ENCODE measurements around the gene AVEN. TPM values are rescaled to one million over a fixed set of nuclear protein-coding genes. Genes with fewer than 3 reads are reported as not detected.
"Not testable (repeated sequence)": the region's sequence is repeated elsewhere in the genome, so short reads cannot be mapped to it uniquely, and the experiment has no call there.

The AVEN gene
- total and polyA plus RNA-seq, 4 donors: 8.1 to 21.8 (median 17.1) TPM

- no peak overlapping the region for H3K4me3 ChIP-seq (ENCODE audit: low read depth, low read length)
- no peaks in the 10 kb centered on the region for H3K27me3 ChIP-seq (ENCODE audit: control insufficient read depth, insufficient read depth, low read length)
- no peak for DNase-seq (ENCODE audit: low read depth in 4 of 6, low spot score in 6 of 6)
- WGBS (ENCODE audit: insufficient coverage): no CpG with 5 or more reads among the region's 1 CpG
- peaks cover 3% of the 10 kb centered on the region for H3K4me1 ChIP-seq (ENCODE audit: control insufficient read depth, insufficient read depth, low read length)
- H3K27ac ChIP-seq (ENCODE audit: low read depth, low read length): no peak overlapping the region
- no peaks in the 10 kb centered on the region for H3K36me3 ChIP-seq (ENCODE audit: control insufficient read depth, insufficient read depth, low read length)
- H3K9me3 ChIP-seq (ENCODE audit: control insufficient read depth, insufficient read depth, low read length): no peaks in the 10 kb centered on the region
These were observed 25.4 kb upstream of the AVEN start for GRCh38 chr15:34064438-34064837.

GRCh38 chr15:34059946-34060345 lies 20.9 kb upstream of the AVEN start:
- Histone ChIP-seq H3K4me1 (ENCODE audit: control insufficient read depth, insufficient read depth, low read length) (peaks cover 3% of the 10 kb centered on the region), H3K36me3 (ENCODE audit: control insufficient read depth, insufficient read depth, low read length) (no peaks in the 10 kb centered on the region), H3K9me3 (ENCODE audit: control insufficient read depth, insufficient read depth, low read length) (no peaks in the 10 kb centered on the region), H3K27me3 (ENCODE audit: control insufficient read depth, insufficient read depth, low read length) (no peaks in the 10 kb centered on the region), H3K4me3 (ENCODE audit: low read depth, low read length) (no peak overlapping the region), H3K27ac (ENCODE audit: low read depth, low read length) (no peak overlapping the region)
- 77% methylated on average over 3 of the region's 3 CpGs for WGBS (ENCODE audit: insufficient coverage)
- DNase-seq (ENCODE audit: low read depth in 4 of 6, low spot score in 6 of 6): no peak

GRCh38 chr15:34059476-34059875 lies 20.5 kb upstream of the AVEN start:
- no peak overlapping the region for H3K4me3 ChIP-seq (ENCODE audit: low read depth, low read length)
- DNase-seq (ENCODE audit: low read depth in 4 of 6, low spot score in 6 of 6): no peak
- no peak overlapping the region for H3K27ac ChIP-seq (ENCODE audit: low read depth, low read length)
- H3K27me3 ChIP-seq (ENCODE audit: control insufficient read depth, insufficient read depth, low read length): no peaks in the 10 kb centered on the region
- H3K36me3 ChIP-seq (ENCODE audit: control insufficient read depth, insufficient read depth, low read length): no peaks in the 10 kb centered on the region
- WGBS (ENCODE audit: insufficient coverage): 76% methylated on average over 2 of the region's 2 CpGs
- H3K4me1 ChIP-seq (ENCODE audit: control insufficient read depth, insufficient read depth, low read length): peaks cover 3% of the 10 kb centered on the region
- no peaks in the 10 kb centered on the region for H3K9me3 ChIP-seq (ENCODE audit: control insufficient read depth, insufficient read depth, low read length)

GRCh38 chr15:34056911-34057310 lies 17.9 kb upstream of the AVEN start:
- Histone ChIP-seq H3K36me3 (ENCODE audit: control insufficient read depth, insufficient read depth, low read length) (no peaks in the 10 kb centered on the region), H3K4me1 (ENCODE audit: control insufficient read depth, insufficient read depth, low read length) (no peaks in the 10 kb centered on the region)
- WGBS (ENCODE audit: insufficient coverage): 80% methylated on average over 1 of the region's 5 CpGs

GRCh38 chr15:34055868-34056595 lies 17.0 kb upstream of the AVEN start:
- H3K27me3 ChIP-seq (ENCODE audit: control insufficient read depth, insufficient read depth, low read length): no peaks in the 10 kb centered on the region
- H3K9me3 ChIP-seq (ENCODE audit: control insufficient read depth, insufficient read depth, low read length): no peaks in the 10 kb centered on the region
- WGBS (ENCODE audit: insufficient coverage): no CpG with 5 or more reads among the region's 3 CpGs
- H3K4me3 ChIP-seq (ENCODE audit: low read depth, low read length): no peak overlapping the region
- no peak for DNase-seq (ENCODE audit: low read depth in 4 of 6, low spot score in 6 of 6)
- no peaks in the 10 kb centered on the region for H3K36me3 ChIP-seq (ENCODE audit: control insufficient read depth, insufficient read depth, low read length)
- no peak overlapping the region for H3K27ac ChIP-seq (ENCODE audit: low read depth, low read length)
- no peaks in the 10 kb centered on the region for H3K4me1 ChIP-seq (ENCODE audit: control insufficient read depth, insufficient read depth, low read length)

More at GRCh38 chr15:34056911-34057310, 17.9 kb upstream of the AVEN start:
- no peak overlapping the region for H3K27ac ChIP-seq (ENCODE audit: low read depth, low read length)
- DNase-seq (ENCODE audit: low read depth in 4 of 6, low spot score in 6 of 6): no peak
- H3K4me3 ChIP-seq (ENCODE audit: low read depth, low read length): no peak overlapping the region
- H3K27me3 ChIP-seq (ENCODE audit: control insufficient read depth, insufficient read depth, low read length): no peaks in the 10 kb centered on the region
- H3K9me3 ChIP-seq (ENCODE audit: control insufficient read depth, insufficient read depth, low read length): no peaks in the 10 kb centered on the region

- Histone ChIP-seq H3K36me3 (ENCODE audit: control insufficient read depth, insufficient read depth, low read length) (no peaks in the 10 kb centered on the region), H3K27me3 (ENCODE audit: control insufficient read depth, insufficient read depth, low read length) (no peaks in the 10 kb centered on the region), H3K9me3 (ENCODE audit: control insufficient read depth, insufficient read depth, low read length) (peaks cover 2% of the 10 kb centered on the region), H3K27ac (ENCODE audit: low read depth, low read length) (no peak overlapping the region), H3K4me1 (ENCODE audit: control insufficient read depth, insufficient read depth, low read length) (no peaks in the 10 kb centered on the region), H3K4me3 (ENCODE audit: low read depth, low read length) (no peak overlapping the region)
- no CpG with 5 or more reads among the region's 3 CpGs for WGBS (ENCODE audit: insufficient coverage)
- no peak for DNase-seq (ENCODE audit: low read depth in 4 of 6, low spot score in 6 of 6)
These were observed 15.2 kb upstream of the AVEN start for GRCh38 chr15:34054081-34054707.

- DNase-seq (ENCODE audit: low read depth in 4 of 6, low spot score in 6 of 6); H3K36me3 ChIP-seq (ENCODE audit: control insufficient read depth, insufficient read depth, low read length); H3K4me3 ChIP-seq (ENCODE audit: low read depth, low read length); H3K27ac ChIP-seq (ENCODE audit: low read depth, low read length); H3K27me3 ChIP-seq (ENCODE audit: control insufficient read depth, insufficient read depth, low read length); H3K4me1 ChIP-seq (ENCODE audit: control insufficient read depth, insufficient read depth, low read length); H3K9me3 ChIP-seq (ENCODE audit: control insufficient read depth, insufficient read depth, low read length): not testable (repeated sequence)
- WGBS (ENCODE audit: insufficient coverage): no CpG with 5 or more reads among the region's 1 CpG
These were observed 11.4 kb upstream of the AVEN start for GRCh38 chr15:34050385-34050784.

GRCh38 chr15:34049112-34049511 lies 10.1 kb upstream of the AVEN start:
- Histone ChIP-seq H3K27ac (ENCODE audit: low read depth, low read length) (no peak overlapping the region), H3K27me3 (ENCODE audit: control insufficient read depth, insufficient read depth, low read length) (no peaks in the 10 kb centered on the region), H3K4me3 (ENCODE audit: low read depth, low read length) (no peak overlapping the region), H3K9me3 (ENCODE audit: control insufficient read depth, insufficient read depth, low read length) (peaks cover 2% of the 10 kb centered on the region), H3K4me1 (ENCODE audit: control insufficient read depth, insufficient read depth, low read length) (no peaks in the 10 kb centered on the region), H3K36me3 (ENCODE audit: control insufficient read depth, insufficient read depth, low read length) (no peaks in the 10 kb centered on the region)
- WGBS (ENCODE audit: insufficient coverage): 100% methylated on average over 1 of the region's 2 CpGs
- no peak for DNase-seq (ENCODE audit: low read depth in 4 of 6, low spot score in 6 of 6)

- Histone ChIP-seq H3K4me1 (ENCODE audit: control insufficient read depth, insufficient read depth, low read length) (no peaks in the 10 kb centered on the region), H3K4me3 (ENCODE audit: low read depth, low read length) (no peak overlapping the region), H3K9me3 (ENCODE audit: control insufficient read depth, insufficient read depth, low read length) (peaks cover 2% of the 10 kb centered on the region), H3K27ac (ENCODE audit: low read depth, low read length) (no peak overlapping the region), H3K27me3 (ENCODE audit: control insufficient read depth, insufficient read depth, low read length) (no peaks in the 10 kb centered on the region), H3K36me3 (ENCODE audit: control insufficient read depth, insufficient read depth, low read length) (no peaks in the 10 kb centered on the region)
- DNase-seq (ENCODE audit: low read depth in 4 of 6, low spot score in 6 of 6): no peak
- 84% methylated on average over 10 of the region's 10 CpGs for WGBS (ENCODE audit: insufficient coverage)
These were observed 9.1 kb upstream of the AVEN start for GRCh38 chr15:34047893-34048775.
